SU-DHL-6 (cell line): Measurements from ENCODE around the gene DNAJA4.

Experiments used
- H2AFZ ChIP-seq: fragments of 200-600 bp; sonication (generic); 2 replicates; pipeline ENCODE4 v1.6.1; 2014; ENCODE audit warnings: low read depth, mild to moderate bottlenecking, moderate library complexity, mixed read lengths, antibody characterized with exemption, low read length; ENCODE audit not compliant: severe bottlenecking
- H3F3A ChIP-seq: fragments of 200-600 bp; shearing (Covaris generic); 2 replicates; pipeline ENCODE4 v1.6.0; 2016; ENCODE audit warnings: antibody characterized with exemption, mild to moderate bottlenecking; ENCODE audit not compliant: insufficient read depth
- H3K27ac ChIP-seq: fragments of 200-600 bp; sonication (generic); 2 replicates; pipeline ENCODE4 v1.5.1; 2016; ENCODE audit warnings: low read depth, mild to moderate bottlenecking, low read length, moderate library complexity, mixed read lengths
- H3K27me3 ChIP-seq: fragments of 200-600 bp; sonication (generic), shearing (Covaris generic); 2 replicates; pipeline ENCODE4 v1.6.0; 2014; ENCODE audit warnings: mild to moderate bottlenecking, low read length
- H3K36me3 ChIP-seq: fragments of 200-600 bp; sonication (generic); 2 replicates; pipeline ENCODE4 v1.6.1; 2014; ENCODE audit warnings: mild to moderate bottlenecking, low read length, mixed read lengths
- H3K4me2 ChIP-seq: fragments of 300-600, 200-600 bp; shearing (Covaris generic), sonication (generic); 2 replicates; pipeline ENCODE4 v1.6.0; 2014; ENCODE audit warnings: low read length, low read depth, mild to moderate bottlenecking; ENCODE audit not compliant: poor library complexity, severe bottlenecking
- H3K4me3 ChIP-seq: fragments of 200-600 bp; sonication (generic); 2 replicates; pipeline ENCODE4 v1.5.1; 2014; ENCODE audit warnings: antibody characterized with exemption, low read length, mild to moderate bottlenecking, mixed read lengths; ENCODE audit not compliant: insufficient read depth, poor library complexity, severe bottlenecking
- H3K79me2 ChIP-seq: fragments of 200-600 bp; sonication (generic); 2 replicates; pipeline ENCODE4 v1.6.1; 2014; ENCODE audit warnings: mild to moderate bottlenecking, low read length, moderate library complexity; ENCODE audit not compliant: insufficient read depth
- H3K9ac ChIP-seq: fragments of 200-600 bp; sonication (generic); 2 replicates; pipeline ENCODE4 v1.7.0; 2014; ENCODE audit warnings: mild to moderate bottlenecking, low read length
- H3K9me2 ChIP-seq: fragments of 200-600 bp; sonication (generic); replicated peaks from 2 replicates; pipeline ENCODE4 v1.6.1; 2014; ENCODE audit warnings: low read length; ENCODE audit not compliant: insufficient read depth
- H3K9me3 ChIP-seq: fragments of 200-600 bp; sonication (generic); 2 replicates; pipeline ENCODE4 v1.6.1; 2014; ENCODE audit warnings: low read length, mixed read lengths; ENCODE audit not compliant: insufficient read depth
- H4K20me1 ChIP-seq: fragments of 200-600 bp; sonication (generic); 2 replicates; pipeline ENCODE4 v1.6.1; 2014; ENCODE audit warnings: low read depth, mild to moderate bottlenecking, antibody characterized with exemption, low read length, moderate library complexity, mixed read lengths
- CTCF ChIP-seq: fragments of 200-600 bp; sonication (generic); IDR thresholded peaks from one replicate; pipeline ENCODE4 v1.5.1; 2017; ENCODE audit warnings: antibody characterized with exemption, mild to moderate bottlenecking, low read length, moderate library complexity; ENCODE audit not compliant: insufficient read depth, poor library complexity, severe bottlenecking
- EZH2phosphoT487 ChIP-seq: fragments of 200-600 bp; sonication (generic), shearing (Covaris generic); conservative IDR thresholded peaks from 2 replicates; pipeline ENCODE4 v1.6.1; 2018; ENCODE audit warnings: mild to moderate bottlenecking, antibody characterized with exemption, low read length, moderate library complexity, mixed read lengths

The DNAJA4 gene

GRCh38 chr15:78236491-78236890, 27.9 kb upstream of the DNAJA4 start:
- no peaks in the 10 kb centered on the region for H4K20me1 ChIP-seq
- no peak for TF ChIP-seq CTCF
- no peak for TF ChIP-seq EZH2phosphoT487
- H3F3A ChIP-seq = no peaks in the 10 kb centered on the region
- H3K4me3 ChIP-seq = no peak overlapping the region
- H3K9ac ChIP-seq = no peak overlapping the region
- no peaks in the 10 kb centered on the region for H3K9me3 ChIP-seq
- no peaks in the 10 kb centered on the region for H3K27me3 ChIP-seq
- H3K36me3 ChIP-seq = no peaks in the 10 kb centered on the region
- no peak overlapping the region for H3K27ac ChIP-seq
- no peaks in the 10 kb centered on the region for H3K9me2 ChIP-seq
- no peak overlapping the region for H3K4me2 ChIP-seq
- H3K79me2 ChIP-seq = no peaks in the 10 kb centered on the region
- no peak overlapping the region for H2AFZ ChIP-seq

- no peak for TF ChIP-seq EZH2phosphoT487
- no peak for TF ChIP-seq CTCF
- no peaks in the 10 kb centered on the region for H3K79me2 ChIP-seq
- H3K36me3 ChIP-seq = no peaks in the 10 kb centered on the region
- H3F3A ChIP-seq = no peaks in the 10 kb centered on the region
- no peak overlapping the region for H3K9ac ChIP-seq
- no peaks in the 10 kb centered on the region for H3K9me2 ChIP-seq
- H3K4me2 ChIP-seq = no peak overlapping the region
- no peak overlapping the region for H3K4me3 ChIP-seq
- no peak overlapping the region for H3K27ac ChIP-seq
- no peaks in the 10 kb centered on the region for H3K9me3 ChIP-seq
- no peak overlapping the region for H2AFZ ChIP-seq
- H4K20me1 ChIP-seq = no peaks in the 10 kb centered on the region
- H3K27me3 ChIP-seq = no peaks in the 10 kb centered on the region
Observed at GRCh38 chr15:78237146-78237545, 27.2 kb upstream of the DNAJA4 start.

GRCh38 chr15:78239811-78240210, 24.6 kb upstream of the DNAJA4 start:
- H3K27ac ChIP-seq = no peak overlapping the region
- no peak for TF ChIP-seq CTCF
- no peak for TF ChIP-seq EZH2phosphoT487

More at GRCh38 chr15:78239811-78240210, 24.6 kb upstream of the DNAJA4 start:
- Histone ChIP-seq H4K20me1 (no peaks in the 10 kb centered on the region), H3K4me2 (no peak overlapping the region), H3K36me3 (no peaks in the 10 kb centered on the region), H3K9me3 (no peaks in the 10 kb centered on the region), H3K9ac (no peak overlapping the region), H3K27me3 (no peaks in the 10 kb centered on the region), H3K4me3 (no peak overlapping the region), H2AFZ (no peak overlapping the region), H3K9me2 (no peaks in the 10 kb centered on the region), H3K79me2 (no peaks in the 10 kb centered on the region), H3F3A (no peaks in the 10 kb centered on the region)
